HUES48 (cell line): ENCODE data around the gene USH1G.

ENCODE experiments used
- H3K27ac ChIP-seq: one replicate; pipeline ENCODE4 v1.7.0; 2013; ENCODE audit warnings: low read depth, low read length, inconsistent platforms
- H3K27me3 ChIP-seq: 2 replicates; pipeline ENCODE4 v1.6.1; 2013; ENCODE audit warnings: mild to moderate bottlenecking, low read length; ENCODE audit not compliant: control insufficient read depth, insufficient read depth
- H3K36me3 ChIP-seq: 2 replicates; pipeline ENCODE4 v1.6.1; 2013; ENCODE audit warnings: low read length; ENCODE audit not compliant: control insufficient read depth, insufficient read depth
- H3K4me1 ChIP-seq: 2 replicates; pipeline ENCODE4 v1.6.1; 2013; ENCODE audit warnings: mild to moderate bottlenecking, low read length; ENCODE audit not compliant: control insufficient read depth, insufficient read depth
- H3K4me3 ChIP-seq: 2 replicates; pipeline ENCODE4 v1.5.1; 2013; ENCODE audit warnings: mild to moderate bottlenecking, low read depth, low read length
- H3K9ac ChIP-seq: 2 replicates; pipeline ENCODE4 v1.6.1; 2013; ENCODE audit warnings: mild to moderate bottlenecking, low read depth, low read length, moderate library complexity
- H3K9me3 ChIP-seq: 2 replicates; pipeline ENCODE4 v1.6.1; 2013; ENCODE audit warnings: low read length; ENCODE audit not compliant: control insufficient read depth, insufficient read depth

Gene USH1G

GRCh38 chr17:74939534-74939933 is 16.5 kb upstream of the USH1G start:
- Histone ChIP-seq H3K9me3 (no peaks in the 10 kb centered on the region), H3K36me3 (no peaks in the 10 kb centered on the region), H3K27ac (no peak overlapping the region), H3K27me3 (peaks cover 51% of the 10 kb centered on the region), H3K4me3 (no peak overlapping the region), H3K9ac (no peak overlapping the region), H3K4me1 (peaks cover 12% of the 10 kb centered on the region)

GRCh38 chr17:74938194-74938950 is 15.3 kb upstream of the USH1G start:
- peaks cover 62% of the 10 kb centered on the region for H3K27me3 ChIP-seq
- H3K9ac ChIP-seq: no peak overlapping the region
- no peak overlapping the region for H3K27ac ChIP-seq
- 0 out of 2 replicates have a peak, but pooled peaks cover 5% of the 10 kb centered on the region for H3K4me1 ChIP-seq
- no peak overlapping the region for H3K4me3 ChIP-seq
- no peaks in the 10 kb centered on the region for H3K36me3 ChIP-seq
- no peaks in the 10 kb centered on the region for H3K9me3 ChIP-seq

- H3K9ac ChIP-seq: no peak overlapping the region
- H3K36me3 ChIP-seq: no peaks in the 10 kb centered on the region
- 0 out of 2 replicates have a peak, but pooled peaks cover 5% of the 10 kb centered on the region for H3K4me1 ChIP-seq
- H3K27me3 ChIP-seq: peaks cover 72% of the 10 kb centered on the region
- H3K27ac ChIP-seq: no peak overlapping the region
- H3K4me3 ChIP-seq: no peak overlapping the region
- H3K9me3 ChIP-seq: no peaks in the 10 kb centered on the region
These were observed 14.3 kb upstream of the USH1G start for GRCh38 chr17:74937064-74938051.

GRCh38 chr17:74936470-74936799 is 13.4 kb upstream of the USH1G start:
- H3K36me3 ChIP-seq: no peaks in the 10 kb centered on the region
- peaks cover 72% of the 10 kb centered on the region for H3K27me3 ChIP-seq
- no peak overlapping the region for H3K4me3 ChIP-seq
- H3K9ac ChIP-seq: no peak overlapping the region
- no peak overlapping the region for H3K27ac ChIP-seq
- H3K4me1 ChIP-seq: 0 out of 2 replicates have a peak, but pooled peaks cover 5% of the 10 kb centered on the region
- no peaks in the 10 kb centered on the region for H3K9me3 ChIP-seq

- Histone ChIP-seq H3K4me3 (peak within 1 kb of the TSS; percentile 48), H3K36me3 (no peaks in the 10 kb centered on the region), H3K9ac (no peak within 1 kb of the TSS), H3K4me1 (0 out of 2 replicates have a peak, but pooled peaks cover 5% of the 10 kb centered on the region), H3K27me3 (peaks cover 76% of the 10 kb centered on the region), H3K27ac (no peak within 1 kb of the TSS), H3K9me3 (no peaks in the 10 kb centered on the region)
These were observed 12.8 kb upstream of the USH1G start, which contains the start of gene OTOP3 for GRCh38 chr17:74935585-74936469. Gene OTOP3 (plus strand): TSS chr17:74935898. CDS start chr17:74935922, 24 bp downstream.

- H3K27ac ChIP-seq: no peak overlapping the region
- H3K9ac ChIP-seq: no peak overlapping the region
- H3K4me3 ChIP-seq: peak overlapping the region; percentile 48; the same call in 1 of the 2 replicates
- peaks cover 76% of the 10 kb centered on the region for H3K27me3 ChIP-seq
- H3K36me3 ChIP-seq: no peaks in the 10 kb centered on the region
- no peaks in the 10 kb centered on the region for H3K9me3 ChIP-seq
- 0 out of 2 replicates have a peak, but pooled peaks cover 5% of the 10 kb centered on the region for H3K4me1 ChIP-seq
These were observed 12.0 kb upstream of the USH1G start for GRCh38 chr17:74935048-74935447.

GRCh38 chr17:74930535-74931036 is 7.5 kb upstream of the USH1G start:
- Histone ChIP-seq H3K9me3 (no peaks in the 10 kb centered on the region), H3K9ac (no peak overlapping the region), H3K27me3 (peaks cover 70% of the 10 kb centered on the region), H3K4me1 (0 out of 2 replicates have a peak, but pooled peaks cover 5% of the 10 kb centered on the region), H3K27ac (no peak overlapping the region), H3K36me3 (no peaks in the 10 kb centered on the region), H3K4me3 (no peak overlapping the region)

- Histone ChIP-seq H3K27me3 (peaks cover 70% of the 10 kb centered on the region), H3K9me3 (no peaks in the 10 kb centered on the region), H3K9ac (no peak overlapping the region), H3K4me1 (0 out of 2 replicates have a peak, but pooled peaks cover 4% of the 10 kb centered on the region), H3K4me3 (no peak overlapping the region), H3K27ac (no peak overlapping the region), H3K36me3 (no peaks in the 10 kb centered on the region)
These were observed 5.7 kb upstream of the USH1G start for GRCh38 chr17:74928786-74929185.

- Histone ChIP-seq H3K27ac (no peak overlapping the region), H3K27me3 (peaks cover 78% of the 10 kb centered on the region), H3K9me3 (no peaks in the 10 kb centered on the region)
These were observed 2.2 kb upstream of the USH1G start for GRCh38 chr17:74925242-74925641.

More at GRCh38 chr17:74925242-74925641, 2.2 kb upstream of the USH1G start:
- Histone ChIP-seq H3K4me1 (peaks cover 6% of the 10 kb centered on the region; the same call in 1 of the 2 replicates), H3K9ac (no peak overlapping the region), H3K36me3 (no peaks in the 10 kb centered on the region), H3K4me3 (no peak overlapping the region)
